Tibial nerve (tissue), 4 donors: ENCODE measurements around the gene FSTL4.

Source experiments
- CTCF ChIP-seq, 5 experiments: fragments of 200-600 bp in 3 of 5; fragments of 450-650 bp in 2 of 5; sonication (generic) in 3 of 5; IDR thresholded peaks; one replicate each; pipeline ENCODE4 v1.5.1; 2016 to 2019; ENCODE audit warnings: antibody characterized with exemption in 5 of 5, mild to moderate bottlenecking in 3 of 5, moderate library complexity in 2 of 5
- EP300 ChIP-seq, 2 donors: sonication (generic); formaldehyde crosslinking; IDR thresholded peaks; one replicate each; pipeline ENCODE4 v1.6.1; 2017; ENCODE audit warnings: antibody characterized with exemption in 2 of 2, mild to moderate bottlenecking in 1 of 2
- POLR2A ChIP-seq, 2 donors: fragments of 450-650 bp; IDR thresholded peaks; one replicate each; pipeline ENCODE4 v1.6.1; 2017; ENCODE audit warnings: antibody characterized with exemption in 2 of 2, mild to moderate bottlenecking in 2 of 2, moderate library complexity in 2 of 2

- TF ChIP-seq CTCF (IDR thresholded peaks at IDR 0.05) (no peak), POLR2A (IDR thresholded peaks at IDR 0.05) (no peak), EP300 (IDR thresholded peaks at IDR 0.05) (no peak)
Measured at GRCh38 chr5:133222521-133222920, 389.8 kb downstream of the FSTL4 start.
